Suprapubic skin (tissue), 3 donors: Measurements from ENCODE around the gene MGAT2.

Experiments
- POLR2A ChIP-seq, 2 donors: fragments of 450-650 bp; IDR thresholded peaks; one replicate each; pipeline ENCODE4 v1.6.1; 2017; ENCODE audit warnings: antibody characterized with exemption in 2 of 2, mild to moderate bottlenecking in 2 of 2, moderate library complexity in 2 of 2
- TF ChIP-seq, protein P1 (sequence below), 2 donors: fragments of 200-600 bp in 1 of 2; fragments of 450-650 bp in 1 of 2; sonication (generic) in 1 of 2; IDR thresholded peaks; one replicate each; pipeline ENCODE4 v1.5.1; 2016 to 2019; ENCODE audit warnings: antibody characterized with exemption in 2 of 2, mild to moderate bottlenecking in 1 of 2, moderate library complexity in 1 of 2

DNA sequence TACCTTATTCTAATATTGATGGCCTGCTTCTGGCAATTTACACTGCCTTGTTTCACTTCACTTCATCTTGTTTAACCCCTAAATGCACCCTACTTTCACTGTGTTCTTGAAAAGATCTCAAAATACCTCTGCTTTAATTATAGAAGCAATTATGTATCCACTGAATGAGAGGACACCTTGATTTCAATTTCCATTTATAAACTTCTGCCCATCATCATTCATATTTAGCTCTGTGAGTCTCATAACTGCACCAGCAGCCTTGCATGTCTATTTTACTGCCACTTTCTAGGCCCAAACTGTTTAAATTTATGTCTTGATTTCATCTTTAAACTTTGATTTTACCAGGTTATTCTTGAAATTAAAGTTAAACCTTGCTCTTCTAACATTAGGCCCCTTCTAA, 21.6 kb downstream of the MGAT2 start:
- TF ChIP-seq, protein P1, sequence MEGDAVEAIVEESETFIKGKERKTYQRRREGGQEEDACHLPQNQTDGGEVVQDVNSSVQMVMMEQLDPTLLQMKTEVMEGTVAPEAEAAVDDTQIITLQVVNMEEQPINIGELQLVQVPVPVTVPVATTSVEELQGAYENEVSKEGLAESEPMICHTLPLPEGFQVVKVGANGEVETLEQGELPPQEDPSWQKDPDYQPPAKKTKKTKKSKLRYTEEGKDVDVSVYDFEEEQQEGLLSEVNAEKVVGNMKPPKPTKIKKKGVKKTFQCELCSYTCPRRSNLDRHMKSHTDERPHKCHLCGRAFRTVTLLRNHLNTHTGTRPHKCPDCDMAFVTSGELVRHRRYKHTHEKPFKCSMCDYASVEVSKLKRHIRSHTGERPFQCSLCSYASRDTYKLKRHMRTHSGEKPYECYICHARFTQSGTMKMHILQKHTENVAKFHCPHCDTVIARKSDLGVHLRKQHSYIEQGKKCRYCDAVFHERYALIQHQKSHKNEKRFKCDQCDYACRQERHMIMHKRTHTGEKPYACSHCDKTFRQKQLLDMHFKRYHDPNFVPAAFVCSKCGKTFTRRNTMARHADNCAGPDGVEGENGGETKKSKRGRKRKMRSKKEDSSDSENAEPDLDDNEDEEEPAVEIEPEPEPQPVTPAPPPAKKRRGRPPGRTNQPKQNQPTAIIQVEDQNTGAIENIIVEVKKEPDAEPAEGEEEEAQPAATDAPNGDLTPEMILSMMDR (IDR thresholded peaks at IDR 0.05), result no peak
- no peak for TF ChIP-seq POLR2A (IDR thresholded peaks at IDR 0.05)
